GM23248 (cell line): ENCODE results near the gene VAMP5.

ENCODE experiments used
- EZH2 ChIP-seq: fragments of 200-600 bp; sonication (generic); IDR thresholded peaks from 2 replicates; pipeline ENCODE4 v1.6.1; 2018; ENCODE audit warnings: antibody characterized with exemption, mild to moderate bottlenecking; ENCODE audit not compliant: insufficient read depth, poor library complexity, severe bottlenecking
- EZH2phosphoT487 ChIP-seq: fragments of 200-600 bp; sonication (generic); IDR thresholded peaks from 2 replicates; pipeline ENCODE4 v1.6.1; 2018; ENCODE audit warnings: antibody characterized with exemption, moderate library complexity, mild to moderate bottlenecking, low read depth; ENCODE audit not compliant: insufficient read depth

- no peak for TF ChIP-seq EZH2phosphoT487
- no peak for TF ChIP-seq EZH2
Measured at GRCh38 chr2:85547089-85547858, 37.0 kb upstream of the VAMP5 start.
